K562 (cell line): ENCODE measurements around the gene IGF2R.

Source experiments
- BCLAF1 ChIP-seq, 2 experiments: fragments of 450-650 bp in 1 of 2; IDR thresholded peaks; 2 replicates each; pipeline ENCODE4 v1.6.1; 2011 to 2017; ENCODE audit warnings: low read depth in 2 of 2, antibody characterized with exemption in 1 of 2, borderline replicate concordance in 1 of 2, low read length in 1 of 2, mild to moderate bottlenecking in 1 of 2, mixed read lengths in 1 of 2; ENCODE audit not compliant: control insufficient read depth in 1 of 2
- CBX2 ChIP-seq: fragments of 200-600 bp; sonication (generic); IDR thresholded peaks from one replicate; pipeline ENCODE4 v1.6.1; 2012; ENCODE audit warnings: mild to moderate bottlenecking, low read length, inconsistent platforms; ENCODE audit not compliant: insufficient read depth, poor library complexity, severe bottlenecking
- COPS2 ChIP-seq: fragments of 450-650 bp; conservative IDR thresholded peaks from 2 replicates; pipeline ENCODE4 v1.6.1; 2016; ENCODE audit warnings: mild to moderate bottlenecking, moderate library complexity
- E2F4 ChIP-seq: sonication (generic); formaldehyde crosslinking; IDR thresholded peaks from 2 replicates; pipeline ENCODE4 v1.8.0; 2022; ENCODE audit warnings: mild to moderate bottlenecking, low read depth, missing genetic modification reagents
- FOS ChIP-seq: IDR thresholded peaks from 3 replicates; pipeline ENCODE4 v1.6.1; 2011; ENCODE audit not compliant: insufficient read length; ENCODE audit errors: extremely low read depth
- NFIC ChIP-seq: fragments of 450-650 bp; IDR thresholded peaks from 2 replicates; pipeline ENCODE4 v1.6.1; 2017; ENCODE audit warnings: mild to moderate bottlenecking, inconsistent platforms
- POLR2AphosphoS5 ChIP-seq: IDR thresholded peaks from 2 replicates; pipeline ENCODE4 v1.6.1; 2011; ENCODE audit warnings: mild to moderate bottlenecking, low read depth, low read length, moderate library complexity; ENCODE audit not compliant: control insufficient read depth, insufficient read depth
- POLR2H ChIP-seq: IDR thresholded peaks from 2 replicates; pipeline ENCODE4 v1.6.1; 2016; ENCODE audit warnings: missing genetic modification characterization, low read depth, mild to moderate bottlenecking, control low read depth, missing compliant biosample characterization, moderate library complexity
- SP1 ChIP-seq: sonication (generic); formaldehyde crosslinking; IDR thresholded peaks from 2 replicates; pipeline ENCODE4 v1.8.1; 2022; ENCODE audit warnings: mild to moderate bottlenecking, missing genetic modification reagents
- ZNF316 ChIP-seq: fragments of 450-650 bp; IDR thresholded peaks from 2 replicates; pipeline ENCODE4 v1.6.1; 2016
- TF ChIP-seq, protein P1 (sequence below), 3 experiments: IDR thresholded peaks in 2 of 3; conservative IDR thresholded peaks in 1 of 3; 2 replicates each; pipeline ENCODE4 v1.5.1; 2011 to 2012; ENCODE audit warnings: low read length in 3 of 3, mild to moderate bottlenecking in 3 of 3, control low read depth in 2 of 3, improper control_type of control experiment in 1 of 3, inconsistent platforms in 1 of 3, low read depth in 1 of 3, mixed read lengths in 1 of 3, moderate library complexity in 1 of 3; ENCODE audit not compliant: insufficient read depth in 2 of 3

DNA sequence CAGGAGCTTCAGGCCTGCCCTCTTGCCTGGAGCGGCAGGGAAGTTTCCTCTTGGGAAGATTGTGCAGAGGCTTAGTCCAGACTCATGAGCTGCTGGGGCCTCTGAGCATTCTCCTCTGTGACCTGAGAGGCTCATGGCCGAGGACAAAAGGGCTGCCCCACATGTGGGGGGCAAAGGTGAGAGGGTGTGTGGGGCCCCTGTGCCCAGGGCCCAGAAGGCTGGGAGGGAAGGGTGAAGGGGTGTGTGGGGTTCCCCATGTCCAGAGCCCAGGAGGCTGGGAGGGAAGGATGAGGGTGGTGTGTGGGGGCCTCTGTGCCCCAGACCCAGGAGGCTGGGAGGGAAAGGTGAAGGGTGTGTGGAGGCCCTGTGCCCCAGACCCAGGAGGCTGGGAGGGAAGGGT, 101.9 kb downstream of the IGF2R start:
- no peak for TF ChIP-seq BCLAF1 (IDR thresholded peaks at IDR 0.05; ENCODE audit: borderline replicate concordance in 1 of 2, control insufficient read depth in 1 of 2, low read depth in 2 of 2, low read length in 1 of 2)
- no peak for TF ChIP-seq POLR2H (tag)
- TF ChIP-seq NFIC = no peak
- no peak for TF ChIP-seq FOS
- no peak for TF ChIP-seq COPS2
- TF ChIP-seq ZNF316 = no peak
- no peak for TF ChIP-seq CBX2
- no peak for TF ChIP-seq SP1 (CRISPR knock-in tag)
- TF ChIP-seq, protein P1, sequence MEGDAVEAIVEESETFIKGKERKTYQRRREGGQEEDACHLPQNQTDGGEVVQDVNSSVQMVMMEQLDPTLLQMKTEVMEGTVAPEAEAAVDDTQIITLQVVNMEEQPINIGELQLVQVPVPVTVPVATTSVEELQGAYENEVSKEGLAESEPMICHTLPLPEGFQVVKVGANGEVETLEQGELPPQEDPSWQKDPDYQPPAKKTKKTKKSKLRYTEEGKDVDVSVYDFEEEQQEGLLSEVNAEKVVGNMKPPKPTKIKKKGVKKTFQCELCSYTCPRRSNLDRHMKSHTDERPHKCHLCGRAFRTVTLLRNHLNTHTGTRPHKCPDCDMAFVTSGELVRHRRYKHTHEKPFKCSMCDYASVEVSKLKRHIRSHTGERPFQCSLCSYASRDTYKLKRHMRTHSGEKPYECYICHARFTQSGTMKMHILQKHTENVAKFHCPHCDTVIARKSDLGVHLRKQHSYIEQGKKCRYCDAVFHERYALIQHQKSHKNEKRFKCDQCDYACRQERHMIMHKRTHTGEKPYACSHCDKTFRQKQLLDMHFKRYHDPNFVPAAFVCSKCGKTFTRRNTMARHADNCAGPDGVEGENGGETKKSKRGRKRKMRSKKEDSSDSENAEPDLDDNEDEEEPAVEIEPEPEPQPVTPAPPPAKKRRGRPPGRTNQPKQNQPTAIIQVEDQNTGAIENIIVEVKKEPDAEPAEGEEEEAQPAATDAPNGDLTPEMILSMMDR (IDR thresholded peaks at IDR 0.05 in 2 of 3, conservative IDR thresholded peaks at IDR 0.05 in 1 of 3; ENCODE audit: insufficient read depth in 2 of 3, low read depth in 1 of 3, low read length in 3 of 3) = no peak
- TF ChIP-seq POLR2AphosphoS5 = no peak
- no peak for TF ChIP-seq E2F4 (CRISPR knock-in tag)
